MG63 (cell line): ENCODE measurements around the gene LHFPL5. TPM values are rescaled to one million over a fixed set of nuclear protein-coding genes. Genes with fewer than 3 reads are reported as not detected.

Source experiments
- DNase-seq: peaks from one replicate; pipeline ENCODE4 v3.0.0-alpha.2; 2020
- H3K27me3 ChIP-seq: fragments of 250-450 bp; sonication (Bioruptor Pico); 2 replicates; pipeline ENCODE4 v1.5.1; 2020; ENCODE audit warnings: mild to moderate bottlenecking, moderate library complexity
- H3K36me3 ChIP-seq: fragments of 250-450 bp; sonication (Bioruptor Pico); 2 replicates; pipeline ENCODE4 v1.5.1; 2020; ENCODE audit warnings: mild to moderate bottlenecking, moderate library complexity
- H3K4me3 ChIP-seq: fragments of 250-450 bp; sonication (Bioruptor Pico); 2 replicates; pipeline ENCODE4 v1.5.1; 2020; ENCODE audit warnings: mild to moderate bottlenecking, moderate library complexity
- H3K9me3 ChIP-seq: fragments of 250-450 bp; sonication (Bioruptor Pico); 2 replicates; pipeline ENCODE4 v1.5.1; 2020; ENCODE audit warnings: mild to moderate bottlenecking, moderate library complexity
- total RNA-seq: library from RNA; depleted of rRNA; stranded (reverse); fragments of >200 nt; shearing (Covaris generic); gene quantifications from 2 replicates; pipeline ENCODE4 v1.2.3, GENCODE V29; 2014; ENCODE audit warnings: low replicate concordance; rRNA removed

LHFPL5 gene
- total RNA-seq, 1 experiment from 2014 or later, result not detected

- Histone ChIP-seq H3K36me3 (no peaks in the 10 kb centered on the region), H3K9me3 (no peaks in the 10 kb centered on the region)
Observed at GRCh38 chr6:35823601-35824000, 18.4 kb downstream of the LHFPL5 start.

GRCh38 chr6:35824552-35825192, 19.5 kb downstream of the LHFPL5 start:
- Histone ChIP-seq H3K36me3 (no peaks in the 10 kb centered on the region), H3K4me3 (no peak overlapping the region), H3K9me3 (no peaks in the 10 kb centered on the region), H3K27me3 (peaks cover 2% of the 10 kb centered on the region; the same call in 1 of the 2 replicates)
- no peak for DNase-seq

More at GRCh38 chr6:35823601-35824000, 18.4 kb downstream of the LHFPL5 start:
- no peak for DNase-seq
- peaks cover 5% of the 10 kb centered on the region; the same call in 1 of the 2 replicates for H3K27me3 ChIP-seq
- H3K4me3 ChIP-seq, result no peak overlapping the region

- Histone ChIP-seq H3K9me3 (no peaks in the 10 kb centered on the region), H3K4me3 (no peak overlapping the region), H3K27me3 (no peaks in the 10 kb centered on the region), H3K36me3 (peaks cover 13% of the 10 kb centered on the region)
- DNase-seq, result no peak
Observed at GRCh38 chr6:35829306-35829705, 24.2 kb downstream of the LHFPL5 start.

GRCh38 chr6:35831257-35832007, 26.3 kb downstream of the LHFPL5 start:
- H3K9me3 ChIP-seq, result no peaks in the 10 kb centered on the region
- peaks cover 24% of the 10 kb centered on the region for H3K36me3 ChIP-seq
- no peaks in the 10 kb centered on the region for H3K27me3 ChIP-seq
- no peak for DNase-seq
- H3K4me3 ChIP-seq, result no peak overlapping the region

GRCh38 chr6:35833536-35833935, 28.4 kb downstream of the LHFPL5 start:
- peaks cover 32% of the 10 kb centered on the region for H3K36me3 ChIP-seq
- no peak for DNase-seq

GRCh38 chr6:35839019-35839418, 33.9 kb downstream of the LHFPL5 start:
- no peak overlapping the region for H3K4me3 ChIP-seq
- H3K27me3 ChIP-seq, result no peaks in the 10 kb centered on the region
- DNase-seq, result no peak
- no peaks in the 10 kb centered on the region for H3K9me3 ChIP-seq
- H3K36me3 ChIP-seq, result peaks cover 44% of the 10 kb centered on the region

More at GRCh38 chr6:35833536-35833935, 28.4 kb downstream of the LHFPL5 start:
- Histone ChIP-seq H3K27me3 (no peaks in the 10 kb centered on the region), H3K4me3 (no peak overlapping the region), H3K9me3 (no peaks in the 10 kb centered on the region)

- Histone ChIP-seq H3K27me3 (no peaks in the 10 kb centered on the region), H3K9me3 (no peaks in the 10 kb centered on the region), H3K36me3 (peaks cover 48% of the 10 kb centered on the region), H3K4me3 (no peak overlapping the region)
- no peak for DNase-seq
Observed at GRCh38 chr6:35842381-35842780, 37.2 kb downstream of the LHFPL5 start.

GRCh38 chr6:35844290-35844689, 39.1 kb downstream of the LHFPL5 start:
- H3K36me3 ChIP-seq, result peaks cover 49% of the 10 kb centered on the region
- no peak overlapping the region for H3K4me3 ChIP-seq
- H3K9me3 ChIP-seq, result 0 out of 2 replicates have a peak, but pooled peaks cover 2% of the 10 kb centered on the region
- H3K27me3 ChIP-seq, result no peaks in the 10 kb centered on the region
- DNase-seq, result no peak

- H3K4me3 ChIP-seq, result no peak overlapping the region
- DNase-seq, result no peak
- 0 out of 2 replicates have a peak, but pooled peaks cover 2% of the 10 kb centered on the region for H3K9me3 ChIP-seq
- H3K36me3 ChIP-seq, result peaks cover 71% of the 10 kb centered on the region
- no peaks in the 10 kb centered on the region for H3K27me3 ChIP-seq
Observed at GRCh38 chr6:35850208-35850607, 45.1 kb downstream of the LHFPL5 start.

- Histone ChIP-seq H3K9me3 (0 out of 2 replicates have a peak, but pooled peaks cover 2% of the 10 kb centered on the region), H3K36me3 (peaks cover 88% of the 10 kb centered on the region), H3K4me3 (no peak overlapping the region), H3K27me3 (no peaks in the 10 kb centered on the region)
- DNase-seq, result no peak
Observed at GRCh38 chr6:35852994-35853393, 47.8 kb downstream of the LHFPL5 start.

- DNase-seq, result no peak
- Histone ChIP-seq H3K27me3 (no peaks in the 10 kb centered on the region), H3K4me3 (no peak overlapping the region), H3K36me3 (peaks cover 80% of the 10 kb centered on the region), H3K9me3 (no peaks in the 10 kb centered on the region)
Observed at GRCh38 chr6:35856250-35856649, 51.1 kb downstream of the LHFPL5 start.

GRCh38 chr6:35857853-35858252, 52.7 kb downstream of the LHFPL5 start:
- no peak for DNase-seq
- Histone ChIP-seq H3K27me3 (no peaks in the 10 kb centered on the region), H3K4me3 (no peak overlapping the region), H3K36me3 (peaks cover 74% of the 10 kb centered on the region), H3K9me3 (no peaks in the 10 kb centered on the region)

GRCh38 chr6:35859367-35859766, 54.2 kb downstream of the LHFPL5 start:
- Histone ChIP-seq H3K27me3 (no peaks in the 10 kb centered on the region), H3K4me3 (no peak overlapping the region), H3K36me3 (peaks cover 68% of the 10 kb centered on the region), H3K9me3 (no peaks in the 10 kb centered on the region)
- DNase-seq, result no peak

Other genes starting within 250 kb of the LHFPL5 start
- gene FKBP5, start 116.4 kb upstream of the LHFPL5 start, total RNA-seq, result 9.4 and 10.3 TPM in 2 replicates
- gene ARMC12, start 68.3 kb upstream of the LHFPL5 start, total RNA-seq, result not detected in 2 replicates
- not detected in 2 replicates for gene CLPSL2, start 28.8 kb upstream of the LHFPL5 start, total RNA-seq
- gene CLPSL1, start 24.3 kb upstream of the LHFPL5 start, total RNA-seq, result not detected in 2 replicates
- gene CLPS, start 8.0 kb upstream of the LHFPL5 start, total RNA-seq, result not detected in 2 replicates
- gene SRPK1, start 115.7 kb downstream of the LHFPL5 start, total RNA-seq, result 20.7 and 46.6 TPM in 2 replicates
- gene SLC26A8, start 219.3 kb downstream of the LHFPL5 start, total RNA-seq, result not detected in 2 replicates
- 24.7 and 28.6 TPM in 2 replicates for gene MAPK14, start 222.5 kb downstream of the LHFPL5 start, total RNA-seq